K562 (cell line): Measurements from ENCODE around the gene GAL3ST1. TPM values are rescaled to one million over a fixed set of nuclear protein-coding genes. Genes with fewer than 3 reads are reported as not detected.

Source experiments
- ATAC-seq: fragments of 200-7000 bp; cut with Tn5 transposase; 3 replicates; pipeline ENCODE4 v1.9.1; 2020; ENCODE audit warnings: moderate library complexity
- BruUV-seq: library from RNA; stranded (reverse); fragments of 400-500 nt; replicated peaks from 2 replicates; lab custom pipeline; 2021; lab: Mats Ljungman, UMichigan
- CTCF ChIA-PET: fragments of 300-600 bp; formaldehyde crosslinking; extraction: SDS; loops from one replicate; lab custom pipeline; 2021; ENCODE audit warnings: low intra/inter-chr PET ratio; lab: Yijun Ruan, JAX
- POLR2A ChIA-PET: fragments of 300-600, 350-650 bp; sonication (Branson Sonifier 250); formaldehyde crosslinking; extraction: SDS; loops from one replicate; lab custom pipeline; 2021; ENCODE audit warnings: antibody characterized with exemption, inconsistent platforms; lab: Yijun Ruan, JAX
- DNase-seq, 4 experiments: peaks; one replicate each; pipeline versions ENCODE4 v3.0.0 to v3.0.0-alpha.2; 2011 to 2018; ENCODE audit warnings: low spot score in 3 of 4, mixed read lengths in 3 of 4; ENCODE audit errors: extremely low read depth in 1 of 4
- FAIRE-seq: peaks from 2 replicates; lab custom pipeline; 2011; peaks lifted over from hg19 to GRCh38; lab: Jason Lieb, UNC
- H2AFZ ChIP-seq: 2 replicates; pipeline ENCODE4 v1.6.0; 2011; ENCODE audit warnings: low read depth, low read length, control low read depth, inconsistent platforms
- H3K27ac ChIP-seq: fragments of 200-600 bp; 3 replicates; pipeline ENCODE4 v1.8.0; 2011; ENCODE audit warnings: low read depth, mild to moderate bottlenecking, control low read depth, inconsistent platforms, low read length, moderate library complexity, mixed read lengths; ENCODE audit errors: extremely low read depth
- H3K27me3 ChIP-seq, 2 experiments: fragments of 300-600 bp in 1 of 2; 2 replicates in 1 of 2; 3 replicates in 1 of 2; pipeline versions ENCODE4 v1.6.0 to v1.8.0; 2011; ENCODE audit warnings: inconsistent platforms in 2 of 2, low read length in 2 of 2, mild to moderate bottlenecking in 1 of 2, mixed read lengths in 1 of 2, moderate library complexity in 1 of 2; ENCODE audit not compliant: control insufficient read depth in 2 of 2, insufficient read depth in 2 of 2
- H3K36me3 ChIP-seq: fragments of 300-600 bp; 3 replicates; pipeline ENCODE4 v1.8.0; 2011; ENCODE audit warnings: mild to moderate bottlenecking, low read length, inconsistent platforms; ENCODE audit not compliant: control insufficient read depth, insufficient read depth
- H3K4me1 ChIP-seq, 2 experiments: fragments of 200-600 bp in 1 of 2; replicated peaks in 1 of 2; 2 replicates in 1 of 2; 3 replicates in 1 of 2; pipeline versions ENCODE4 v1.5.1 to v1.8.0; 2011; ENCODE audit warnings: inconsistent platforms in 2 of 2, low read length in 2 of 2, mild to moderate bottlenecking in 1 of 2, mixed read lengths in 1 of 2, moderate library complexity in 1 of 2; ENCODE audit not compliant: control insufficient read depth in 2 of 2, insufficient read depth in 2 of 2
- H3K4me2 ChIP-seq: 2 replicates; pipeline ENCODE4 v1.6.1; 2011; ENCODE audit warnings: low read length, control low read depth, inconsistent platforms, mixed read lengths; ENCODE audit not compliant: insufficient read depth
- H3K4me3 ChIP-seq: fragments of 200-600 bp; sonication (generic), shearing (Covaris generic); 2 replicates; pipeline ENCODE4 v1.5.1; 2016; ENCODE audit warnings: control low read depth, inconsistent platforms
- H3K79me2 ChIP-seq: fragments of 200-600 bp; 3 replicates; pipeline ENCODE4 v1.8.0; 2011; ENCODE audit warnings: low read length, inconsistent platforms; ENCODE audit not compliant: control insufficient read depth, insufficient read depth
- H3K9ac ChIP-seq, 2 experiments: 2 replicates each; pipeline versions ENCODE4 v1.6.0 to v1.6.1; 2011; ENCODE audit warnings: low read depth in 2 of 2, low read length in 2 of 2, control low read depth in 1 of 2, inconsistent platforms in 1 of 2, mild to moderate bottlenecking in 1 of 2, mixed read lengths in 1 of 2; ENCODE audit not compliant: insufficient read depth in 1 of 2
- H3K9me1 ChIP-seq: one replicate; pipeline ENCODE4 v1.6.0; 2011; ENCODE audit warnings: inconsistent platforms, mild to moderate bottlenecking, low read length, moderate library complexity; ENCODE audit not compliant: control insufficient read depth, insufficient read depth
- H3K9me3 ChIP-seq: replicated peaks from 2 replicates; pipeline ENCODE4 v1.5.1; 2011; ENCODE audit warnings: low read depth, low read length, inconsistent platforms; ENCODE audit not compliant: control insufficient read depth, insufficient read depth
- H4K20me1 ChIP-seq: replicated peaks from 2 replicates; pipeline ENCODE4 v1.6.1; 2011; ENCODE audit warnings: low read length, inconsistent platforms, mixed read lengths; ENCODE audit not compliant: control insufficient read depth, insufficient read depth
- CREB1 ChIP-seq, 2 experiments: sonication (generic) in 1 of 2; formaldehyde crosslinking in 1 of 2; IDR thresholded peaks; 2 replicates each; pipeline versions ENCODE4 v1.6.1 to v1.8.0; 2012 to 2022; ENCODE audit warnings: inconsistent platforms in 1 of 2, mild to moderate bottlenecking in 1 of 2, missing genetic modification reagents in 1 of 2, moderate library complexity in 1 of 2
- FOXP1 ChIP-seq: sonication (generic); formaldehyde crosslinking; IDR thresholded peaks from 2 replicates; pipeline ENCODE4 v1.8.0; 2022; ENCODE audit warnings: mild to moderate bottlenecking, missing genetic modification reagents
- GABPB2 ChIP-seq: fragments of 250-450 bp; sonication (Bioruptor Pico); conservative IDR thresholded peaks from 2 replicates; pipeline ENCODE4 v1.5.1; 2021; ENCODE audit warnings: mild to moderate bottlenecking
- HDAC6 ChIP-seq: IDR thresholded peaks from 2 replicates; pipeline ENCODE4 v1.6.1; 2012; ENCODE audit warnings: low read depth, mild to moderate bottlenecking, control low read depth, inconsistent platforms, low read length, moderate library complexity
- HOMEZ ChIP-seq: fragments of 250-450 bp; sonication (Bioruptor Pico); IDR thresholded peaks from 2 replicates; pipeline ENCODE4 v1.4.0; 2020; ENCODE audit warnings: mild to moderate bottlenecking, moderate library complexity
- KDM4B ChIP-seq, 2 experiments: fragments of 450-650 bp in 1 of 2; sonication (generic) in 1 of 2; IDR thresholded peaks; 2 replicates each; pipeline ENCODE4 v1.6.1; 2016 to 2017; ENCODE audit warnings: borderline replicate concordance in 2 of 2, antibody characterized with exemption in 1 of 2, low read depth in 1 of 2, mild to moderate bottlenecking in 1 of 2
- KLF1 ChIP-seq: fragments of 450-650 bp; IDR thresholded peaks from 2 replicates; pipeline ENCODE4 v1.6.1; 2016; ENCODE audit warnings: missing genetic modification characterization, missing compliant biosample characterization
- NCOA1 ChIP-seq: fragments of 450-650 bp; IDR thresholded peaks from 2 replicates; pipeline ENCODE4 v1.6.1; 2016; ENCODE audit warnings: low read depth
- NCOA2 ChIP-seq, 2 experiments: fragments of 450-650 bp; IDR thresholded peaks; 2 replicates each; pipeline ENCODE4 v1.6.1; 2018; ENCODE audit warnings: mild to moderate bottlenecking in 2 of 2, moderate library complexity in 1 of 2; ENCODE audit not compliant: partially characterized antibody in 2 of 2
- NCOA6 ChIP-seq: fragments of 450-650 bp; IDR thresholded peaks from 2 replicates; pipeline ENCODE4 v1.6.1; 2017; ENCODE audit warnings: mild to moderate bottlenecking
- RBM22 ChIP-seq: fragments of 200-400 bp; formaldehyde crosslinking; IDR thresholded peaks from 2 replicates; pipeline ENCODE4 v1.6.1; 2018; ENCODE audit warnings: low read length, low read depth; ENCODE audit not compliant: poor library complexity, severe bottlenecking
- SIX5 ChIP-seq, 2 experiments: IDR thresholded peaks; 2 replicates each; pipeline ENCODE4 v1.6.1; 2011; ENCODE audit warnings: low read length in 2 of 2, borderline replicate concordance in 1 of 2, low read depth in 1 of 2, mild to moderate bottlenecking in 1 of 2, moderate library complexity in 1 of 2; ENCODE audit not compliant: insufficient read depth in 1 of 2
- SRSF7 ChIP-seq: fragments of 200-400 bp; formaldehyde crosslinking; optimal IDR thresholded peaks from 2 replicates; pipeline ENCODE3; 2017; ENCODE audit warnings: mild to moderate bottlenecking, low read depth, low read length
- U2AF2 ChIP-seq: fragments of 200-400 bp; formaldehyde crosslinking; optimal IDR thresholded peaks from 2 replicates; pipeline ENCODE3; 2017; ENCODE audit warnings: low read depth, mild to moderate bottlenecking, low read length
- ZNF277 ChIP-seq: fragments of 250-450 bp; sonication (Bioruptor Pico); IDR thresholded peaks from 2 replicates; pipeline ENCODE4 v1.8.0; 2022; ENCODE audit warnings: inconsistent platforms, mild to moderate bottlenecking, moderate library complexity, borderline replicate concordance
- ZNF354B ChIP-seq: fragments of 250-450 bp; sonication (Bioruptor Pico); IDR thresholded peaks from 2 replicates; pipeline ENCODE4 v1.4.0; 2020
- ZNF77 ChIP-seq: fragments of 250-450 bp; sonication (Bioruptor Pico); IDR thresholded peaks from 2 replicates; pipeline ENCODE4 v1.5.0; 2020
- WGBS: fragments of 100-300 bp; shearing (Covaris generic); methylation state at CpG from one replicate; pipeline ENCODE4 v1.1.6; 2016; ENCODE audit warnings: low coverage, mixed read lengths; ENCODE audit not compliant: insufficient coverage; ENCODE audit errors: missing lambda C conversion rate; 5-methylcytosine and 5-hydroxymethylcytosine counted together
- in situ Hi-C: fragments of 300-500 bp; cut with MboI; formaldehyde crosslinking; loops from 4 replicates; pipeline ENCODE4 v1.15.0; 2018; ENCODE audit warnings: inconsistent platforms, mixed read lengths
- intact Hi-C: fragments of 100-400 bp; cut with micrococcal nuclease; formaldehyde crosslinking; loops from 2 replicates; pipeline ENCODE4 v1.14.2; 2022
- polyA plus RNA-seq, 8 experiments: library from polyadenylated mRNA; depleted of rRNA in 4 of 8; stranded (reverse) in 5 of 8; unstranded in 3 of 8; fragments of >200 nt; fragmentation: Nextera tagmentation in 2 of 8; fragmentation: Illumina TruSeq in 1 of 8; extraction: Ambion mirVana in 2 of 8; extraction: Trizol in 1 of 8; gene quantifications; 2 replicates each; pipeline versions ENCODE4 v1.2.1 to v1.2.3, GENCODE V29; 2011 to 2014; ENCODE audit warnings: inconsistent platforms in 1 of 8, missing spikeins in 1 of 8
- total RNA-seq, 7 experiments: library from RNA; depleted of rRNA in 6 of 7; stranded (reverse); fragments of >200 nt in 6 of 7; fragmentation: Illumina TruSeq in 2 of 7; extraction: Trizol in 2 of 7; gene quantifications; 2 replicates each; pipeline versions ENCODE4 v1.2.1 to v1.2.3, GENCODE V29; 2011 to 2021; ENCODE audit warnings: low replicate concordance in 1 of 7
- TF ChIP-seq, protein P1 (sequence below): sonication (generic); formaldehyde crosslinking; IDR thresholded peaks from 2 replicates; pipeline ENCODE4 v1.8.1; 2022; ENCODE audit warnings: missing genetic modification reagents

Gene GAL3ST1
- total and polyA plus RNA-seq, 9 of the 15 experiments (the other 6 are each of a cell fraction or from before 2014, with no cell fraction given): 0.03 to 1.9 (median 0.33) TPM; not detected in 1

GRCh38 chr22:30600921-30601320, 26.5 kb upstream of the GAL3ST1 start (continued):
- TF ChIP-seq, protein P1, sequence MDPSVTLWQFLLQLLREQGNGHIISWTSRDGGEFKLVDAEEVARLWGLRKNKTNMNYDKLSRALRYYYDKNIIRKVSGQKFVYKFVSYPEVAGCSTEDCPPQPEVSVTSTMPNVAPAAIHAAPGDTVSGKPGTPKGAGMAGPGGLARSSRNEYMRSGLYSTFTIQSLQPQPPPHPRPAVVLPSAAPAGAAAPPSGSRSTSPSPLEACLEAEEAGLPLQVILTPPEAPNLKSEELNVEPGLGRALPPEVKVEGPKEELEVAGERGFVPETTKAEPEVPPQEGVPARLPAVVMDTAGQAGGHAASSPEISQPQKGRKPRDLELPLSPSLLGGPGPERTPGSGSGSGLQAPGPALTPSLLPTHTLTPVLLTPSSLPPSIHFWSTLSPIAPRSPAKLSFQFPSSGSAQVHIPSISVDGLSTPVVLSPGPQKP (CRISPR knock-in tag): no peak

GRCh38 chr22:30598986-30599385, 24.5 kb upstream of the GAL3ST1 start:
- DNase-seq (no peak), FAIRE-seq (no peak), ATAC-seq (no peak)
- no peaks in the 10 kb centered on the region for H3K27me3 ChIP-seq
- H3K79me2 ChIP-seq: no peaks in the 10 kb centered on the region
- H3K4me2 ChIP-seq: no peak overlapping the region
- H2AFZ ChIP-seq: no peak overlapping the region
- no peak overlapping the region for H3K4me3 ChIP-seq
- ChIA-PET POLR2A (no interaction called here), CTCF (no interaction called here)
- no peaks in the 10 kb centered on the region; a peak in 1 of 5 replicates for H3K4me1 ChIP-seq
- no peaks in the 10 kb centered on the region for H3K36me3 ChIP-seq
- H3K27ac ChIP-seq: no peak overlapping the region
- no peaks in the 10 kb centered on the region for H4K20me1 ChIP-seq
- no peaks in the 10 kb centered on the region for H3K9me3 ChIP-seq
- H3K9me1 ChIP-seq: no peaks in the 10 kb centered on the region
- intact Hi-C loops (no loop called here), in situ Hi-C loops (no loop called here)
- H3K9ac ChIP-seq: no peak overlapping the region
- 60% methylated on average over 3 of the region's 3 CpGs for WGBS
- no TSS peak for BruUV-seq
- TF ChIP-seq CREB1 (IDR thresholded peaks at IDR 0.05) (no peak), CREB1 (CRISPR knock-in tag; IDR thresholded peaks at IDR 0.05) (no peak), NCOA2 (IDR thresholded peaks at IDR 0.05; ENCODE audit: partially characterized antibody in 2 of 2) (no peak), ZNF277 (CRISPR knock-in tag) (no peak), SIX5 (IDR thresholded peaks at IDR 0.05; ENCODE audit: borderline replicate concordance in 1 of 2, insufficient read depth in 1 of 2, low read depth in 1 of 2, low read length in 2 of 2) (no peak), ZNF77 (no peak), SRSF7 (no peak), NCOA6 (no peak), HOMEZ (CRISPR knock-in tag) (no peak), NCOA1 (no peak), FOXP1 (no peak), U2AF2 (no peak), HDAC6 (no peak), RBM22 (no peak), KLF1 (no peak), KDM4B (IDR thresholded peaks at IDR 0.05; ENCODE audit: borderline replicate concordance in 2 of 2, low read depth in 1 of 2) (no peak), ZNF354B (CRISPR knock-in tag) (no peak), GABPB2 (CRISPR knock-in tag) (no peak)
